GM12891 (cell line): Measurements from ENCODE around the gene CELA3B.

Source experiments
- POLR2A ChIP-seq: IDR thresholded peaks from 2 replicates; pipeline ENCODE4 v1.6.1; 2011; ENCODE audit warnings: low read depth, low read length, control low read depth
- POLR2AphosphoS5 ChIP-seq: IDR thresholded peaks from 2 replicates; pipeline ENCODE4 v1.6.1; 2011; ENCODE audit warnings: low read depth, low read length, control low read depth
- POU2F2 ChIP-seq: IDR thresholded peaks from 2 replicates; pipeline ENCODE4 v1.6.1; 2011; ENCODE audit warnings: low read depth, mild to moderate bottlenecking, control low read depth, low read length, moderate library complexity

- TF ChIP-seq POLR2A: no peak
- TF ChIP-seq POU2F2: no peak
- no peak for TF ChIP-seq POLR2AphosphoS5
Observed at GRCh38 chr1:21961337-21961736, 15.5 kb upstream of the CELA3B start.
